Activated CD4-positive, alpha-beta T cell treated with anti-CD3 and anti-CD28 coated beads for 48 hours (primary cell): ENCODE data around the gene PLEKHG5.
A peak's percentile ranks its signal among the peaks of the same experiment; 100 is the strongest.

Experiments used
- DNase-seq: peaks from one replicate; pipeline ENCODE4 v3.0.0-alpha.2; 2020

Gene PLEKHG5

DNA sequence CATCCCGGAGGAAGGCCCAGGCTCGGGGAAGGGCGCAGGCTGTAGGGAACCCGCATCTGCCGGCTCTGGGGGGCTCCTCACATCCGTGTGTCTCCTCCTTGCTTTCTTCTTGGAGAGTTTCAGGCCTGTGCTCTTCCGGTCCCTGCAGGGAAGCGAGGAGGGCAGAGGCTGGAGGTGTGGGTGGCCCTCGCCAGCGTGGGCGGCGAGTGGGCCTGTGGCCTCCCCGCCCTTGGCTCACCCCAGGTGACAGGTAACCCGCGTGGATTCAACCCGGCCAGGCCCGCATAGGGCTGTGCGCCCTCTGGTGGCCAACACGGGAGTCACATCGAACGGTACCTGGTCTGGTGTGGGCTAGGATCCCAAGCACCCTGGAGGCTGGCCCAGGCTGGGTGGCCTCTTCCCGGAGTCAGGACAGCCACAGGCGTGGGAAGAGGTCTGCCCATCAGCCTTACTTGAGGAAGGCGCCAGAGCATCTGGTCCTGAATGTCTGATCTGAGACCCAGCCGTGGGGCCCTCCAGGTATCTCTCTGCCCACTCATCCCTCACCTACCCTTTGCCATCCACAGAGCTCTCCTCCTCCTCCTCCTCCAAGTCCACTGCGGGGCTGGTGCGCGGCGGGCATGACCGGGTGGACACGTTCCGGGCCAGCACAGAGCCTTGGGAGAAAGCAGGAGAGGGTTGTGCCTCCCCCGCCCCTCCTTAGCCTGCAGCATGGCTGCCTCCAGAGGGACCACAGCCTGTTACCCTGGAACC lies 15.9 kb downstream of the PLEKHG5 start:
- peak; percentile 83 for DNase-seq

GRCh38 chr1:6474815-6475282 lies 16.6 kb downstream of the PLEKHG5 start:
- DNase-seq: no peak

DNA sequence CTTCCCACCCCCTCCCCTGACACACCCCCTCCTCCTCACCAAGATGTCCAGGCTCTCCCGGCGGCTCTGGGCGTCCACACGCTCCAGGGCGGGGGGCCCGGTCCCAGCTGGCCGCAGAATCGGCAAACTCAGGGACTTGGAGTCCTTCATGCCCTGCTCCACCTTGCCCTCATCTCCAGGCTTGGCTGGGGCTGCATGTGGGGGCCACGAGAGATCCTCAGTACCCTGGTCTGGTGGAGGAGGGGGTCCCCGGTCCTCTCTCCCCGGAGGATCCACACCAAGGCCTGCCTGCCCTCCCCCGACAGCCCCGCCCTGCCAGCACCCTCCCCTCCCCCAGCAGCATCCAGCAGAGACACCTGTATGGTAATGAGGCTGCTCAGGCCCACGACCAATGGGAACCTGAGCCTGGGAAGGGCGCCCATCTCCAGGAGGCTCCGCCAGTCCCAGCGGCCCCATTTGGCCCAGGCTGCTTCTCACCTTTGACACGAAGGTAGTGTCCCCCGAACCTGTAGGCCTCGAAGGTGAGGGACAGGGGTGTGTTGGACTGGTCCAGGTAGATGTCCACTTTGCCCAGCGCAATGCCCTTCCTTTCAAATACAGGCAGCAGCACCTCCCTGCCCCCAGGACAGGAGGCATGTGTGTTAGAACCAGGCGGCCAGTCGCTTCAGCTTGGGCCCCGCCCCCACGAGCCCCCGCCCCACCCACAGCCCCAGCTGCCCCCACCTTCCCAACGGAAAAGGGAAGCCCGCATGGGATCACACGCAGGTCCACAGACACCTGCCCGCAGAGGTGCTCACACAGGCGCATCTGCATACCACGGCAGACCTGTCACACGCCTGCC lies 17.3 kb downstream of the PLEKHG5 start:
- no peak for DNase-seq

- no peak for DNase-seq
Observed at GRCh38 chr1:6473156-6473555, 18.3 kb downstream of the PLEKHG5 start.

DNA sequence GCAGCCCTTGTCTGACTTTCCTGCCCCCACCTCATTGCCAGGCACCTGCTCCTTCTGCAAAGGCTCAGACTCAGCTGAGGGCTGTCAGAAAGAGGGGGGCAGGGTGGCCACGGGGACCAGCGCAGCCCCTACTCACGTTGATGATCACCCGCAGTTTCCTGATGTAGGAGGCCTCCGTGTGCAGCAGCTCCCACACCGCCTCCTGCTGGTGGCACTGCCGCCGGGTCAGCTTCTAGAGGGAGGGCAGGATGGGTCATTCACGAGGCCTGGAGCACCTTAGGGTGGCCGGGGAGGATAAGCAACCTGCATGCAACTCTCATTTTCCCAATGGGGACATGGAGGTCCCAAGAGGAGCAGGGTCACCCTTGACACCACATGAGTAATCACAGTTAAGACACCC lies 19.1 kb downstream of the PLEKHG5 start:
- peak; percentile 54 for DNase-seq

DNA sequence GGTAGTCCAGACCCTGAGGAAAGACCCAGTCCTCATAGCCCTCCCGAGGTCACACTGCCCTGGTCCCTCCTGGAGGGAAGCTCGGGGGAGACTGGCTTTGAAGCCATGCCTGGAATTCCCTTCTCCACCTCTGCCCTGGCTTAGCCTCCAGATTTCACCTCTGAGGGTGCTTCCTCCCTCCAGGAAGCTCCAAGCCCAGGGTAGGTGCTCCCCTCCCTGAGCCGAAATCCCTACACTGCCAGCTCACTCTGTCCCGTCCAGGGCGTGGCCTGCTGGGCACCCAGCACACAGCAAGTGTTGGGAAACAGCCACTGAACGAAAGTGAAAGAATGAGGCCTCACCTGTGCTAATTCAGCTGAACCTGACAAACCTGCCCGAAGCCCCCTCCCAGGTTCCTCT lies 19.5 kb downstream of the PLEKHG5 start:
- no peak for DNase-seq

- no peak for DNase-seq
Observed at GRCh38 chr1:6471086-6471969, 20.1 kb downstream of the PLEKHG5 start.

GRCh38 chr1:6470132-6471085 lies 21.1 kb downstream of the PLEKHG5 start:
- DNase-seq: no peak

- DNase-seq: no peak
Observed at GRCh38 chr1:6468729-6469461, 22.6 kb downstream of the PLEKHG5 start.

GRCh38 chr1:6467744-6468688 lies 23.5 kb downstream of the PLEKHG5 start:
- DNase-seq: no peak

DNA sequence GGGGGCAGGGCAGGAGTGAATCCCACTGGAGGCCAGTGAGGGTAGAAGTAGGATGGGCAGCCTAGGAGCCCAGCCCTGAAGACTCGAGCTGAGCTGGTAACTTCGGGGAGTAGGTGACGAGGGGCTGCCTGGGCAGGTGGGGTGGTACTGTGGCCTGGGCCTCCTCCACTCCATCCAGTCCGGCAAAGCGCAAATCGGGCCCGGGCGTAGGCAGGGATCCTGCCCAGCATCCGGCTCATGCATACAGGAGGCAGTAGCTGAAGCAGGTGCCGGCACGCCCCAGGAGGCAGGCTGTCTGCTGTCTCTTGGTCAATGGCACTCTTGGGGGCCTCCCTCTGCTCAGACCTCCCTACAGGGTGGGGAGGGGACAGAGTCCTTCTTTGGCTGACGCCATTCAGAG lies 24.2 kb downstream of the PLEKHG5 start:
- no peak for DNase-seq

- no peak for DNase-seq
Observed at GRCh38 chr1:6466751-6467150, 24.7 kb downstream of the PLEKHG5 start.

DNA sequence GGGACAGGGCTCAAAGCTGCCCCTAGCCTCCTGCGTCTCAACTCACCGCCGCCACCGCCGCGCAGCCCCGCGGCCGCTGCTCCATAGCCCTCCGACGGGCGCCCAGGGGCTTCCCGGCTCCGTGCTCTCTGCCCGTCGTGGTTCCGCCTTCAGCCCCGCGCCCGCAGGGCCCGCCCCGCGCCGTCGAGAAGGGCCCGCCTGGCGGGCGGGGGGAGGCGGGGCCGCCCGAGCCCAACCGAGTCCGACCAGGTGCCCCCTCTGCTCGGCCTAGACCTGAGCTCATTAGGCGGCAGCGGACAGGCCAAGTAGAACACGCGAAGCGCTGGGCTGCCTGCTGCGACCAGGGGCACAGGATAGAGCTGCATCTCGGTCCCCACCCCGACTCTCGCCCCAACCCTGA lies 25.4 kb downstream of the PLEKHG5 start, which contains the start of gene TNFRSF25:
Gene TNFRSF25, minus strand, starts transcription at position 151 of the 400 bp plus-strand sequence. Its CDS starts 66 bp downstream, at position 85.
- DNase-seq: peak; percentile 66

- peak; percentile 67 for DNase-seq
Observed at GRCh38 chr1:6465461-6466005, 25.9 kb downstream of the PLEKHG5 start.

DNA sequence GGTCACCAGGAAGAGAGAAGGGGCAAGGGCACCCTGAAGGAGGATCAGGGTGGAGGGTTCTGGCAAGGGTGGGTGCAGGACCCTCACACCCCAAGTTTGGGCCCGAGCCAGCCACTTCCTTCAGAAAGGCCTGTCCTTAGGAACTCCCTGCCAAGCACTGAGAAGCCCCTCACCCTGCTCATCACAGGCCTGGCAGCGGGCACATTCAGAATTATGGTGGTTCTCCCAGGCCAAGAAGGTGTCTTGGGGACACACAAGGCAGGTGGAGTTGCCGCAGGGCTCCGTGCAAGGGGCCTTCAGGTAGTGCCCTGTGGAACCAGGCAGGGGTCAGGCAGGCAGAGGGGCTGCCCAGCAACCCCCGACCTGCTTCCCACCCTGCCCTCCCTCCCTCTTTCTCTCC lies 26.6 kb downstream of the PLEKHG5 start:
- no peak for DNase-seq

DNA sequence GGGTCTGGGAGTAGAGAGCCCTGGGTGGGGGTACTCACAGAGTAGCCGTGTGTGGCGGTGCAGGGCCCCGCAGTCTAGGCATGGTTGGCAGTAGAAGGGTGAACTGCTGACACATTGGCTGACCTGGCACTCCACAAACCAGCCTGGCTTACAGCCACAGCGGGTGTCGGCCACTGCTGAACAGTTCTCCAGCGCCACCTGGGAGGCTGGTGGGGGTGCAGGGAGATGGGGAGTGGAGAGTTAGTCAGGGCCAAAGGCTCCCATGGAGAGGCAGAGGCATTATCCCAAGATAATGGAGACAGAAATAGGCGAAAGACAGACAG lies 27.0 kb downstream of the PLEKHG5 start:
- DNase-seq: peak; percentile 68

DNA sequence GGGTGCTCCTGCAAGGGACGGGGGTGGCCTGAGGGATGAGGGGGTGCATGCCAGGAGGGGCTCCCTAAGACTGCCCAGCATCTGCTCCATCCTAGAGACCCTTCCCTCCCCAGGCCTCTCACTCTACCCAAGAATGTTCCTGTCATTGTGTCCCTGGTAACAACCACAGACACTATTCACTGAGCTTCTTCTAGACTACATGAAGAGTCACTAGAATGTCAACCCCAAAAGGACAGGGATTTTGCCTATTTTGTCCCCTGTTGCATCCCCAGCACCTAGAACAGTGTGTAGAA lies 28.4 kb downstream of the PLEKHG5 start:
- DNase-seq: no peak

DNA sequence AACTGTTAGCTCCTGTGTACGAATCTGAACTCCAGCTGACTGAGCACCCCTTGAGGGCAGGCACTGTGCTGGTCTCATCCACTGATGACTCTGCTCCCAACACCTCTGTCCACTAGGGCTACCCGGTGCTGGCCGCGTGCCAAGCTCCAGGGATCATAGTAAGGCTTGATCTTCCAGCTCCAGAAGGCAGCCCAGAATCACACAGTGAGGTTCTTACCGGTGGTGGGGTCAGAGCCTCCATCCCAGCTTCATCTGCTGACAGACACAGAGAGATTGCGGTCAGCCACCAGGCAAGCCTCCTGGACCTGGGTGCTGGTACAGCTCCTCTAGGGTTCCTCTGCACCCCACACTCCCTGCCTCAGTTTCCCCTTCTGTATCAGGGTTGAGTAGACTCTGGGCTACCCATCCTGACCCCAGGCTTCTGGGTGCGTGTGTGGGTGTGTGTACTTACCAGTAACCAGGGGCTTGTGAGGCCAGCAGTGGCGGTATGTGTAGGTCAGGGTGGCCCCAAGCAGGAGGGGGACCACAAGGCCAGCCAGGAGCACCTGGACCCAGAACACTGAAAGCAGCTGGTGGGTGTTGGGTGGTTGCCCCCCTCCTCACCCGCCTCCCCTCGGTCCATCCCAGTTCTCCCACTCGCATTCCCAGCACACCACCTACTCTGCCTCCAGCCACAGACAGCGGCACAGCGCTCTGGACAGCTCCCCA lies 28.9 kb downstream of the PLEKHG5 start:
- no peak for DNase-seq
